ENCODE results near the gene GLDN. TPM values are rescaled to one million over a fixed set of nuclear protein-coding genes. Genes with fewer than 3 reads are reported as not detected.

GLDN gene
- total RNA-seq, 1 experiment from 2014 or later, result 1.3 TPM

DNA sequence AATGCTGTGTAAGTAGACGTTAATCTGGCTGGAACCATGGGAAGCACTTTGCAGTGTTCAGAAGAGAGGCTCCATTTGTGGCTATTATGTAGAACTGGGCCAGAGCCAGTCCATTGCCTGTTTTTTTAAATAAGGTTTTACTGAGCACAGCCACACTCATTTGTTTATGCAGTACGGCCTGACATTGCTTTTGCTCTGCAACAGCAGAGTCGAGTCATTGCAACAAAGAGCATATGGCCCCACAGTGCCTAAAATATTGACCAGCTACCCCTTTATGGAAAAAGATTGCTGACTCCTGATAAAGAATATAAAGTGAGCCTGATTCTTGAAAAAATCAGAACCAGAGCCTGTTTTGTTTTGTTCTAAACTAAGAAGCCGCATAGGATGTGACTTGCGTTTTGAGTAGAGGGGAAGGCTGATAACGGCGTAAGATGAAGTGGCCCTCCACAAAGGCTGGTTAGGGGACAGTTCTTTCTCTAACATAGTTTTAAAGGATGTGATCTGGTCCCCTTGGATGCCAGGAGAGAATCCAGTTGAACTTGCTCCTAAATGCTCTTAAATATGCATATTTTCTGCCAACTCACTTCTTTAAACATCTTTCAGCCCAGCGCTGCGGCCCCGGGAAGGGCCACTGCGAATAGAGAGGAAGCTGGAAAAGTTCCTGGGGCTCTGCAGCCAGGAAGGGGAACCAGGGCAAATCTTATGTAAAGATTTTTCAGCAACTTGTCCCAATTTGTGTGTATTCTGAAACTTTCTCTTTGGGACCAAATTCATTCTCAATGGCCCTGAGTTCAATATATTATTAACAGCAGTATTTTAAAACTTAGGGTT is 64.5 kb downstream of the GLDN start:
- no peaks in the 10 kb centered on the region for H3K79me1 ChIP-seq (ENCODE audit: insufficient read depth, low read depth, low read length, poor library complexity, severe bottlenecking)
- no peaks in the 10 kb centered on the region for H4K20me1 ChIP-seq (ENCODE audit: control insufficient read depth, insufficient read depth, insufficient read length)
- H2BK20ac ChIP-seq (ENCODE audit: low read depth, low read length, poor library complexity, severe bottlenecking), result no peak overlapping the region
- H3K23ac ChIP-seq (ENCODE audit: insufficient read length, low read depth, low read length), result no peak overlapping the region
- no peak overlapping the region for H3T11ph ChIP-seq (ENCODE audit: low read length)
- H3K4ac ChIP-seq (ENCODE audit: low read depth, low read length), result no peak overlapping the region
- Mint-ChIP-seq H3K27me3 (ENCODE audit: low read depth) (peaks cover 4% of the 10 kb centered on the region; the same call in 1 of the 2 replicates), H3K36me3 (ENCODE audit: insufficient read depth in 1 of 3, low read depth in 3 of 3) (no peaks in the 10 kb centered on the region), H3K9me3 (no peaks in the 10 kb centered on the region), H3K27ac (no peak overlapping the region), H3K4me1 (peaks cover 8 to 19% of the 10 kb centered on the region in 2 experiments), H3K4me3 (no peak overlapping the region)
- H3K79me2 ChIP-seq (ENCODE audit: insufficient read depth, low read length), result no peaks in the 10 kb centered on the region
- TF ChIP-seq, protein P1, sequence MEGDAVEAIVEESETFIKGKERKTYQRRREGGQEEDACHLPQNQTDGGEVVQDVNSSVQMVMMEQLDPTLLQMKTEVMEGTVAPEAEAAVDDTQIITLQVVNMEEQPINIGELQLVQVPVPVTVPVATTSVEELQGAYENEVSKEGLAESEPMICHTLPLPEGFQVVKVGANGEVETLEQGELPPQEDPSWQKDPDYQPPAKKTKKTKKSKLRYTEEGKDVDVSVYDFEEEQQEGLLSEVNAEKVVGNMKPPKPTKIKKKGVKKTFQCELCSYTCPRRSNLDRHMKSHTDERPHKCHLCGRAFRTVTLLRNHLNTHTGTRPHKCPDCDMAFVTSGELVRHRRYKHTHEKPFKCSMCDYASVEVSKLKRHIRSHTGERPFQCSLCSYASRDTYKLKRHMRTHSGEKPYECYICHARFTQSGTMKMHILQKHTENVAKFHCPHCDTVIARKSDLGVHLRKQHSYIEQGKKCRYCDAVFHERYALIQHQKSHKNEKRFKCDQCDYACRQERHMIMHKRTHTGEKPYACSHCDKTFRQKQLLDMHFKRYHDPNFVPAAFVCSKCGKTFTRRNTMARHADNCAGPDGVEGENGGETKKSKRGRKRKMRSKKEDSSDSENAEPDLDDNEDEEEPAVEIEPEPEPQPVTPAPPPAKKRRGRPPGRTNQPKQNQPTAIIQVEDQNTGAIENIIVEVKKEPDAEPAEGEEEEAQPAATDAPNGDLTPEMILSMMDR (conservative IDR thresholded peaks at IDR 0.05), result no peak
- H3K27me3 ChIP-seq (ENCODE audit: insufficient read depth, low read length), result no peaks in the 10 kb centered on the region
- H2BK120ac ChIP-seq (ENCODE audit: low read depth, low read length, poor library complexity, severe bottlenecking), result no peak overlapping the region
- no peak overlapping the region for H3K56ac ChIP-seq (ENCODE audit: insufficient read length, low read depth, low read length)
- H3K9ac ChIP-seq (ENCODE audit: extremely low read depth, insufficient read length, low read length), result no peak overlapping the region
- H4K5ac ChIP-seq (ENCODE audit: insufficient read length, low read depth, low read length), result no peak overlapping the region
- H3K27ac ChIP-seq (ENCODE audit: insufficient read length, low read depth, low read length), result no peak overlapping the region
- no peak overlapping the region for H2BK12ac ChIP-seq (ENCODE audit: insufficient read length, low read depth, low read length)
- no peaks in the 10 kb centered on the region for H3K9me3 ChIP-seq (ENCODE audit: control insufficient read depth, low read depth, low read length)
- H2AFZ ChIP-seq (ENCODE audit: low read length), result no peak overlapping the region
- no peak overlapping the region for H4K8ac ChIP-seq (replicated peaks; ENCODE audit: insufficient read length, low read depth, low read length)
- WGBS (ENCODE audit: extremely low coverage, insufficient read length, low lambda C conversion rate), result no CpG with 5 or more reads among the region's 11 CpGs
- no peaks in the 10 kb centered on the region for H3K4me1 ChIP-seq (ENCODE audit: insufficient read depth, low read length)
- H2AK5ac ChIP-seq (ENCODE audit: insufficient read length, low read length), result no peak overlapping the region
- H2BK15ac ChIP-seq (ENCODE audit: low read depth, low read length), result no peak overlapping the region
- H3K18ac ChIP-seq (ENCODE audit: insufficient read length, low read depth, low read length), result no peak overlapping the region
- H4K91ac ChIP-seq (ENCODE audit: insufficient read length, low read depth, low read length), result no peak overlapping the region
- H3K4me2 ChIP-seq (ENCODE audit: insufficient read depth, insufficient read length, low read length), result no peak overlapping the region
- H3K14ac ChIP-seq (ENCODE audit: insufficient read depth, low read length), result no peak overlapping the region
- DNase-seq, result peak; percentile 18
- H2BK5ac ChIP-seq (ENCODE audit: insufficient read length, low read length), result no peak overlapping the region
- no peaks in the 10 kb centered on the region for H3K23me2 ChIP-seq (ENCODE audit: insufficient read length, low read depth, low read length, poor library complexity, severe bottlenecking)
